CD4-positive, alpha-beta T cell treated with Interleukin-4 for 1 hour (primary cell): ENCODE measurements around the gene RFNG.
"Not testable (repeated sequence)": the region's sequence is repeated elsewhere in the genome, so short reads cannot be mapped to it uniquely, and the experiment has no call there.

Experiments
- DNase-seq, 2 donors: peaks; one replicate each; pipeline ENCODE4 v3.0.0-alpha.2; 2020 to 2022

Gene RFNG

DNA sequence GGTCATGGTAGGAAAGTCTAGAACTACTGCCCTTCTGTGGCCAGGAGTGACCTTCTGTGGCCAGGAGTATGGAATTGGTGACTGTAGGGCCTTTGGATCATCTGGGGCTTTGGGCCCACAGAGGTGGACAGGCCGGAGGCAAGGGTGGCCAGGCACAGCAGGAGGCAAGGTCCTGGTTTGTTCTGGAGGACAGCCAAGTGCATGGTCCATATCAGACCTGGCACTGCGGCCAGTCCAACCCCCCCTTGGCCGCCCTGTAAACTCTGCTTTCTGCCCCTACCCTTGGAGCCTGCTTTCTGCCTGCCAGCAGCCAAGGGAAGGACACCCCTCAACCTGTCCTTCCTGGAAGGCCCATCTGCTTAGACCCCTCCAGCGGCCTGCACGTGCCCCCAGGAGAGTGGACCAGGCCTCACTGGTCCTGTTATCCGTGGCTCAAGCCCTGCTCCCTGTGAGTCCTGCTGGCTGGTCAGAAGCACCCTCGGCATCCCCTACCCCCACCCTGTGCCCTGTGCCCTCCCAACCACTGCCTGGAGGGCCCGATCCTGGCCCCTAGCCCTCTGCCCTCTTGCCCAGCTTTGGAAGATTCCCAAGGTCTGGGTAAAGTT, 11.8 kb downstream of the RFNG start:
- no peak for DNase-seq

GRCh38 chr17:82038796-82039409, 12.7 kb downstream of the RFNG start:
- DNase-seq, result not testable (repeated sequence)

DNA sequence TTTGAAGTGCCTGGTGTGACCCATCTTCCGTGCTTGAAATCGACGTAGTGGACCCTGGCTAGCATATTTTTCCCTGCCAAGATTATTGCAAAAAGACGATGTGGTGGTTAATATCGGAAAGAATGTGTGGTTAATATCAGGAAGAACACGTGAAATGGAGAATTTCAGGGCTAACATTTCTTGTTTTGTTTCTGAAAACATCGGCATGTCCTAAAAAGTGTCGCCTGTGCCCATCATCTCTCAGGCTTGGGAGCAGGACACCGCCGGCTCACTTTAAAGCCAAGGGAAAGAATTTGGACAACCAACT, 13.8 kb downstream of the RFNG start:
- DNase-seq, result no peak

DNA sequence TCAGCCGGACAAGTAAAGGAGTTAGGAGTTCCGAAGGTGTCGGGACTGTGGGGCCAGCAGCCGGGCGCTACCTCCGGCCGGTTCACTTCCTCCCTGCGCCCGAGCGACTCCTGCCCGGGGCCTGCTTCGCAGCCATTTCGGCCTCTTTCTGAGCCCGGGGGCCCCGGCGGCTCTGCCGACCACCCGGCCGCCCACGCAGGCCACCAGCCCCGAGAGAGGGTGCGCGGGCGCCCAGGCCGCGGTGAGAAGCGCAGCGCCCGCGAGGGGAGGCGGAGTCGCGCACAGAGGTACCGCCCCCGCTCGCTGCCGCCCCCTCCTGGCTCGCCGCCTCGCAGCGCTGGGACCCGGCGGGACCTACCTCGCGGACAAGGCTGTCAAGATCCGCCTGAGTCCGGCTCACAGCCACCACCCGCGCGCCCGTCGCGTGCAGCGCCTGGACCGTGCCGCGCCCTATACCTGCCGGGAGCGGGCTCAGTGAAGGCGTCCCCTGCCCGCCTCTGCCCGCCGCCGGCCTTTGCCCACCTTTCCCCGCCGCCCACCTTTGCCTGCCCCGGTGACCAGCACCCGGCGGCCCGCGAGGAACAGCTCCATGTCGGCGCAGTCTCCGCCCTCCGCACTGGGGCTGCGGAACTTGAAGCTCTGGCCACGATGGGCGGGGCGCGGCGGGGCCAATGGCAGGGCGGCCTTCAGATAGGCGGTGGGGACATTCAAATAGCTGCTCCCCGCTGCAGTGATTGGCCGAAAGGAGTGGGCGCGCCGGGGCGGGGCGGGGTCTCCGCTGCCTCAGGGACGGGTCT, 14.3 kb downstream of the RFNG start, which contains the start of gene DCXR:
Gene DCXR, minus strand, starts transcription at position 606 of the 797 bp plus-strand sequence. Its CDS starts 15 bp downstream, at position 591.
- DNase-seq, result peak; percentile 96

GRCh38 chr17:82036634-82037091, 14.9 kb downstream of the RFNG start:
- no peak for DNase-seq

DNA sequence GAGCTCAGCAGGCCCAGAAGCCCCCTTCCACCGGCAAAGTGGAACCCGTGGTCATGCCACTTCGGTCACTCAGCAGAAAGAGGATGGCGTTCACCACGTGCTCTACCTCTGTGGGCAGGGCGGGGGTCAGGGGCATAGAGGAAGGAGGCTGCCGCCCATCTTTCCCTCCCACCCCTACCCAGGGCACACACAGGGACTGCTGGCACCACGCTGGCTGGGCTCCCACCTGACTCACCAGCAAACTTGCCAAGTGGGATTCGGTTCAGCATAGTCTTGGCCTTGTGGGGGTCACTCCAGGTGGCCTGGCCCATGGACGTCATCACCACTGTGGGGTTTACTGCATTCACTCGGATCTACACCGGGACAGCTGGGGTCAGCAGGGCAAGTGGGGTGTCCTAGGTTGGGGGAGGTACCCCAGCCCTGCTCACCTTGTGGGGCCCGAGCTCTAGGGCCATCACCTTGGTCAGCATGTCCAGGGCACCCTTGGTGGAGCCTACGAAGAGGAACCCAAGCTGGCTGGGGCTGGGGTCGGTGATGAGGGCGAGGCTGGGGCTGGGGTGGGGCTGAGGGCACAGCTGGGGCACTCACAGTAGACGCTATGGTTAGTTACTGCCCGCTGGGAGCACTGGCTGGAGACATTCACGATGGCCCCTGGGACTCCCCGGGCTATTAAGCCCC, 15.5 kb downstream of the RFNG start:
- no peak for DNase-seq

GRCh38 chr17:82035488-82035887, 16.1 kb downstream of the RFNG start:
- DNase-seq, result no peak

DNA sequence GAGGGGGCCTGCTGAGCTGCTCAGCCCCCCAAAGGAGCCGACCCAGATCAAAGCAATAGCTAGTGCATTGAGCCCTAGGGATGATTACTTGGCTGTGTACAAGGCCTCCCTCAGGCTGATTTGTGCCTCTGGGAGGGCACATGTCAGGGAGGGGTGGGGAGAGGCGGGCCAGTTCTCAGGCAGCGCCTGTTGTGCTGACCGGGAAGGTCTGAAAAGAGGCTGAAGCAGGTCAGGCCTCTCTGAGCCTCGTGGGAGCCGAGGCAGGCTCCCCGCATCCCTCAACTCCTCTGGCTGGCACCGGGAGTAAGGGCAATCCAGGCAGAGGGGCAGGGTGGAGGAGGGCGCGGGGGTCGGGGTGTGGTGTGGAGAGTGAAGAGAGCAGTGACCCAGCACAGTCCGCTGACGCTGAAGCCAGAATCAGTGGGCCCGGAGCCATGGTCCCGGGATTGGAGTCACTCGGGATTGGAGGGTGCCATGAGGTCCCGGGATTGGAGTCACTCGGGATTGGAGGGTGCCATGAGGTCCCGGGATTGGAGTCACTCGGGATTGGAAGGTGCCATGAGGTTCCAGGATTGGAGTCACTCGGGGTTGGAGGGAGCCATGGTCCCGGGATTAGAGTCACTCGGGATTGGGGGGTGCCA, 17.1 kb downstream of the RFNG start:
- no peak for DNase-seq

DNA sequence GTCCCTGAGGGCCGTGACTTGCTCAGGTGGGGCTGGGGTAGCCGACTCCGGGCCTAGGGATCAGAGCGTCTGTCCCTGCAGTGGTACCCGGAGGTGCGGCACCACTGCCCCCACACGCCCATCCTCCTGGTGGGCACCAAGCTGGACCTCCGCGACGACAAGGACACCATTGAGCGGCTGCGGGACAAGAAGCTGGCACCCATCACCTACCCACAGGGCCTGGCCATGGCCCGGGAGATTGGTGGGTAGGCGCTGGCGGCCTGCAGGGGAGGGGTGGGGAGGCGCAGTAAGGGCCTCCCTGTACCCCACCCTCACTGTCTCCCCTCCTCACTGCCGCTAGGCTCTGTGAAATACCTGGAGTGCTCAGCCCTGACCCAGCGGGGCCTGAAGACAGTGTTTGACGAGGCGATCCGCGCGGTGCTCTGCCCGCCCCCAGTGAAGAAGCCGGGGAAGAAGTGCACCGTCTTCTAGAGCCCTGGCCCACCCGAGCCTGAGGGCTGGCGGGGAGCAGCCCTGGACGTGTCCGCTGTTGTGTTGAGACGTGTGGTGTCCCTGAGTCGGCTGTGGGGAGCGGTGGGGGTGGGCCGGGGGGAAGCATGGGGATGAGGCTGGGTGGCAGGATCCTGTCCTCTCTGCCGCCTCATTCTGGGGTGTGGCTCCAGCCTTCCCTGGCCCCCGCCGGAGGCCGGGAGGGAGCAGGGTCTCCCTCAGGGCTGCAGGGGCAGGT, 18.1 kb downstream of the RFNG start:
- DNase-seq, result no peak

GRCh38 chr17:82031885-82032627, 19.6 kb downstream of the RFNG start:
- DNase-seq, result peak in 1 of 2 donors; percentile 40

DNA sequence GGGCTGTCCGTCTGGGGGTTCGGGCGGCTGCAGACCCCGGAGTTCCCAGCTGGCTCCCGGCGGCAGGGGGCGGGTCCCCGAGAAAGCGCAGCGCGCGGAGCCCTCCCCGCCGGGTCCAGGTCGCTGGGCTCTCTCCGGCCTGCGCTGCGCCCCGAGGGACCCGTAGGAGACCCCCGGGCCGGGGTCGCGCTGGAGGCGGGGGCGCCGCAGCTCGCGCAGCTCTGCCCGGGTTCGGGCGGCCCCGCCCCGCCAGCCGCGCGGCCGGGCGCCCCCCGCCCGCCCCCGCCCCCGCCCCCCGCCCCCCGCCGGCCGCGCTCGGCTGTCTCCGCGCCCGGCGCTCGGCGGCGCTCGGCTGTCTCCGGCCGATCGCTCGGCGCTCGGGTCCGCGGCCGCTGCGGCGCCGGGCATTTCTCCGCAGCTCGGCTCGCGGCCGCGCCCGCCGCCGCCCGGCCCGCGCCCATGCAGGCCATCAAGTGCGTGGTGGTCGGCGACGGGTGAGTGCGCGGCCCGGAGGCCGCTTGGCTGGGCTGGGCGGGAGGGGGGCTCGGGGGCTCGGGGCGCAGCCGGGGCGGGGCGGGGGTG, 20.2 kb downstream of the RFNG start, which contains the start of gene RAC3:
Gene RAC3, plus strand, starts transcription at position 376 of the 582 bp plus-strand sequence. Its CDS starts 84 bp downstream, at position 460.
- no peak for DNase-seq

DNA sequence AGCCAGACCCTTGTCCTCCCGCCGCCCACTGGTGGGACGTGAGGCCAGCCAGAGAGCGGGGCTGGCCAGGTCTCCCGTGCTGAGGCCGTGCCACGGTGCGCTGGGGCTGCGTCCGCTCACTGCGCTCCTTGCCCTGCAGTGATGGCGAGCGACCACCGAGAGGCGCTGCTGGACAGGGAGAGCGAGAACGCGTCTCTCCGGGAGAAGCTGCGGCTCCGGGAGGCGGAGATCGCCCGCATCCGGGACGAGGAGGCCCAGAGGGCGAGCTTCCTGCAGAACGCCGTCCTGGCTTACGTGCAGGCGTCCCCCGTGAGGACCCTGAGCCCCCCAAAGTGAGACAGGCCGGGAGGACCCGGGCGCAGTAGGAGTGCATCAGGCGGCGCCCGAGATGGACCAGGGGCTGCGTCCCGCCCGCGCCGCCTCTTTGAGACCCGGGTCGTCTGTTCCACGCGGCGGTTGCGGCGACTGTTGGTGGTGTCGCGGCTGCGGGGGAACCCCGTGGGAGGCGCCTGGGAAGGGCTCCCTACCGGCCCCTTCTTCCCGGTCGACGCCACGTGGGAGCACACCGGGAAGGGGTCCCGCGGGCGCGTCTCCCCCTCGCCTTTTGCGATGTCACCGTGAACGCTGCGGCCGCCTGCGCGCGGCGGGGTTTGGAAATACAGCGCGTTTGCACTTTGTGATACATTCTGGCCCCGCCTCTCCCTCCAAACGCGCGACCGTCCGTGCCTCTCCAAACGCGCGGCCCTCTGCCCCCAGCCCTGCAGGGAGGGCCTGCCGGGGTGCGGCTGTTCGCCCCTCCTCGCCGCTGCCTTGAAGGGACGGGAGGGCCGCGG, 20.9 kb downstream of the RFNG start:
- DNase-seq, result peak; percentile 81 to 84

- no peak for DNase-seq
Measured at GRCh38 chr17:82029990-82030469, 21.6 kb downstream of the RFNG start.

DNA sequence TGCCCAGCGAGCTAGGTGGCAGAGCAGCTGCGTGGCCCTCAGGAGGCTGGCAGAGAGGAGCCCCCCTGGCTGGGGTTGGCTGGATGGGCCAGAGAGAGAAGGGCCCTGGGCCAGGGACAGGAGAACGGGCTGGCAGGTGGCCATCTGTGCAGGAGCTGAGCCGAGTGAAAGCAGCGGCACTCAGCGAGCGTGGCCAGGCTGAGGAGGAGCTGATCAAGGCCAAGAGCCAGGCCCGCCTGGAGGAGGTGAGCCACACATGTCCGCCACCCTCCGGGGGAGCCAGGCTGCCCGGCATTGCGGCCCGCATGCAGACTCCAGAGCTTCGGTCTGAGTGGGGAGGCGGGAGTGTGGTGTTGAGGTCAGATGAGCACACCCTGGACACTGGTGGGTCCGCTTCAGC, 22.2 kb downstream of the RFNG start:
- DNase-seq, result no peak

DNA sequence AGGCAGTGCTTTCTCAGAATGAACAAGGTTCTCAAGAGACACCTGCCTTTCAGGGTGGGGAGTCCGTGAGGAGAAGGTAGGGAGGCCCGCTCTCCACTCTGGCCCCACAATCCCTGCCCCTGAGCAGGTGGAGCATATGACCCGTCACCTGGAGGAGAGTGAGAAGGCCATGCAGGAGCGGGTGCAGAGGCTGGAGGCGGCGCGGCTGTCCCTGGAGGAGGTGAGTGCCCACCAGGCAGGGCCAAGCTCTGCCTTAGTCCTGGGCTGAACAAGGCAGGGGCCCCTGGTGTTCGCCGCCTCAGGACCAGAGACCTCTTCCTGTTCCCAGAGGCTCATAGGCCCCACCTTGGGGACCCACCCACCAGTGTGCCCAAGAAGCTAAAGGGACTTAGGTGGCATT, 22.6 kb downstream of the RFNG start:
- no peak for DNase-seq

GRCh38 chr17:82028246-82028645, 23.4 kb downstream of the RFNG start:
- DNase-seq, result no peak

DNA sequence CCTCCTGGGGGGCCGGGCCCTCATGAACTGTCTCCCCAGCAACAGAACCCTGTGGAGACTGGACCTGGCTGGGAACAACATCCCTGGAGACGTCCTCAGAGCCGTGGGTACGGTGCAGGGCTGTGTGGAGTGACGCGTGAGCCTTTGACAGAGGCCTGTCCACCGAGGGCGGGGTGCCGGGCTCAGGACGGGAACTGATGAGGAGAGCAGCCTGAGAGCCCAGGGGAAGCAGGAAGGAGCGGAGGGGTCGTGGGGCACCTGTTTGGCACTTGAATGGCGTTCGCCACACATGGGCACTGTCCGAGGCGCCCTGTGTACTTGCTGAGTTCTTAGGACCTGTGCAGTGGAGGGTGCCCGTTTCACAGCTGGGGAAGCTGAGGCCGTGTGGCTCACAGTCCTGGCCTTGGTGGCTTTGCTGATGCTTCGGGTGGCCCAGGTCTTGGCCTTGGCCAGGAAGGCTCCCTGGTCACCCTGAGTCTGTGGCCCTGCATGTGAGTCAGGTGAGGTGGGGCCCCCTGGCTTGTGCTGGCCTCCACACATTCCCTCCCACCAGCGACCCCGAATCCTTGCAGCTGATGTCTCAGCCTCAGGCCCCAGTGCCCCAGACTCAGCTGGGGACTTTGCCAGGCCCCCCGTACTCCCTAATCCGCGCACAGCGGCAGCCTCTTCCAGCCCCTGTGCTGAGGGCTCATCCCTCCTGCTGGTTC, 26.1 kb downstream of the RFNG start:
- no peak for DNase-seq

- no peak for DNase-seq
Measured at GRCh38 chr17:82024859-82025258, 26.8 kb downstream of the RFNG start.
